Bronchial epithelial cell (primary cell): ENCODE results near the gene FBXO39. TPM values are rescaled to one million over a fixed set of nuclear protein-coding genes. Genes with fewer than 3 reads are reported as not detected.
A peak's percentile ranks its signal among the peaks of the same experiment; 100 is the strongest.

Experiments
- DNase-seq: peaks from one replicate; pipeline ENCODE4 v3.0.0-alpha.2; 2010; ENCODE audit warnings: low read depth
- FAIRE-seq: peaks from 2 replicates; lab custom pipeline; 2011; peaks lifted over from hg19 to GRCh38; lab: Jason Lieb, UNC
- H3K27me3 ChIP-seq: 2 replicates; pipeline ENCODE4 v1.5.1; 2011; ENCODE audit warnings: low read length; ENCODE audit not compliant: control insufficient read depth, insufficient read depth
- H3K36me3 ChIP-seq: 2 replicates; pipeline ENCODE4 v1.5.1; 2011; ENCODE audit warnings: low read length; ENCODE audit not compliant: control insufficient read depth, insufficient read depth
- H3K4me3 ChIP-seq: 2 replicates; pipeline ENCODE4 v1.5.1; 2011; ENCODE audit warnings: mild to moderate bottlenecking, low read depth, low read length, control low read depth
- total RNA-seq: library from RNA; depleted of rRNA; stranded (reverse); fragments of >200 nt; gene quantifications from 2 replicates; pipeline ENCODE4 v1.2.1, GENCODE V29; 2014
- TF ChIP-seq, protein P1 (sequence below): IDR thresholded peaks from 2 replicates; pipeline ENCODE4 v1.5.1; 2011; ENCODE audit warnings: mild to moderate bottlenecking, moderate library complexity, low read length, control low read depth, inconsistent platforms; ENCODE audit not compliant: insufficient read depth, severe bottlenecking

Gene FBXO39
- total RNA-seq, 1 donor from 2014 or later = not detected

DNA sequence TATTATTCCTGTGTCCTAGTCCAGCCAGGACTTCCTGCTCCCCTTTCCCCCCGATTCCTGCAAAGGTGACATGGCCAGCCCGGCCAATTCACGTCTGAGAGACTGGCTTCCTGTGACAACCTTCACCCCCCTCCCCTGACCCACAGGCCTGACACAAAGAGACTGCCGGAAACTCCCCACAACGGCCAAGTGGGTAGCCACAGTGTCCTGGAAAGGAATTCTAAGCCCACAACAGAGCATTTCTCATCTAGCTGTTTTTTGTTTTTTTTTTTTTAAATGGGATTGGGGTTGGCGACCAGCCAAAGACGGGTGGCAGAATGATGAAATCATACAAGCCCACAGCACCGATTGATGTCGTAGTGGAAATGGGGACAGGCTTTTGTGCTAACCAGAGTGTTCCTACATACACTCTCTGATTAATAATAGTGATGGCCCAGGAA, 23.0 kb upstream of the FBXO39 start:
- no peak for FAIRE-seq
- TF ChIP-seq, protein P1, sequence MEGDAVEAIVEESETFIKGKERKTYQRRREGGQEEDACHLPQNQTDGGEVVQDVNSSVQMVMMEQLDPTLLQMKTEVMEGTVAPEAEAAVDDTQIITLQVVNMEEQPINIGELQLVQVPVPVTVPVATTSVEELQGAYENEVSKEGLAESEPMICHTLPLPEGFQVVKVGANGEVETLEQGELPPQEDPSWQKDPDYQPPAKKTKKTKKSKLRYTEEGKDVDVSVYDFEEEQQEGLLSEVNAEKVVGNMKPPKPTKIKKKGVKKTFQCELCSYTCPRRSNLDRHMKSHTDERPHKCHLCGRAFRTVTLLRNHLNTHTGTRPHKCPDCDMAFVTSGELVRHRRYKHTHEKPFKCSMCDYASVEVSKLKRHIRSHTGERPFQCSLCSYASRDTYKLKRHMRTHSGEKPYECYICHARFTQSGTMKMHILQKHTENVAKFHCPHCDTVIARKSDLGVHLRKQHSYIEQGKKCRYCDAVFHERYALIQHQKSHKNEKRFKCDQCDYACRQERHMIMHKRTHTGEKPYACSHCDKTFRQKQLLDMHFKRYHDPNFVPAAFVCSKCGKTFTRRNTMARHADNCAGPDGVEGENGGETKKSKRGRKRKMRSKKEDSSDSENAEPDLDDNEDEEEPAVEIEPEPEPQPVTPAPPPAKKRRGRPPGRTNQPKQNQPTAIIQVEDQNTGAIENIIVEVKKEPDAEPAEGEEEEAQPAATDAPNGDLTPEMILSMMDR = no peak
- Histone ChIP-seq H3K27me3 (no peaks in the 10 kb centered on the region), H3K36me3 (no peaks in the 10 kb centered on the region), H3K4me3 (no peak overlapping the region)
- DNase-seq = peak; percentile 6

DNA sequence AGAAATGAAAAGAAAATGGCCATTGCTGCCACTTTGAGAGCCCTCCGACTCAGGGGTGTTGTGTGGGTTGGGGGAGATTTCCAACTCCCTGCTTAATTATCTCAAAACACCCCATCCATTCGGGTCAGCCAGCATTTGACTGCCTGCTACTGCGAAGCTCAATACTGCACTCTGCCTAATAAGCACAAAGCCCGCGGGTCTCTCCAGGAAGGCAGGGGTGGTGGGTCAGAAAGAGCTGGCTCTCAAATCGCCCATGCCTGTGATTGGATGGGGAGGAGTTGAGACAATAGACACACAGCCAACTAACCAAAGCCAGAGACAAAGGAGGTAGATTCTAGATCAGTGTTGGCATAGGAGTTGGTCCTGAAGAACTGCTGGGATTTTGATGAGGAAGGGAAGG, 22.5 kb upstream of the FBXO39 start:
- FAIRE-seq = no peak
- Histone ChIP-seq H3K27me3 (no peaks in the 10 kb centered on the region), H3K4me3 (no peak overlapping the region), H3K36me3 (no peaks in the 10 kb centered on the region)
- no peak for DNase-seq
- TF ChIP-seq, protein P1 = no peak

DNA sequence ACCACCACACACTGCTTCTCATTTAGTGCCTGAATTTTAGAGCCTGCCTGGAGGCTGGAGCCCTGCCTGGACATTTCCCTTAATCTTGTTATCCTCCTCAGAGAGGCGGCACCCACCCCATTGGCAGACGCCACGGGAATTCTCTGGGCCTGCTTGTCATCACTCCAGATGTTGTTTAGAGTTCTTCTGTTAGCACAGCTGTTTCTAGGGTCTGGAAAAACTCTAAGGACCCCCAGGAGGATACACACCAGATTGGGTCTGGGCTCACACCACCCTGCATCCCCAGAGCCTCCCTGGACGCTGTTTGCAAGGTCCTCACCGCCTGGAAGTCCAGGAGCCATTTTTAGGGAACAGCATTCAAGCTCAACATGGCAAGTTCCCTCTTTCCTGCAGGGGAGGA, 20.7 kb upstream of the FBXO39 start:
- H3K27me3 ChIP-seq = no peaks in the 10 kb centered on the region
- DNase-seq = no peak
- FAIRE-seq = no peak
- no peaks in the 10 kb centered on the region for H3K36me3 ChIP-seq
- H3K4me3 ChIP-seq = no peak overlapping the region
- TF ChIP-seq, protein P1 = no peak

DNA sequence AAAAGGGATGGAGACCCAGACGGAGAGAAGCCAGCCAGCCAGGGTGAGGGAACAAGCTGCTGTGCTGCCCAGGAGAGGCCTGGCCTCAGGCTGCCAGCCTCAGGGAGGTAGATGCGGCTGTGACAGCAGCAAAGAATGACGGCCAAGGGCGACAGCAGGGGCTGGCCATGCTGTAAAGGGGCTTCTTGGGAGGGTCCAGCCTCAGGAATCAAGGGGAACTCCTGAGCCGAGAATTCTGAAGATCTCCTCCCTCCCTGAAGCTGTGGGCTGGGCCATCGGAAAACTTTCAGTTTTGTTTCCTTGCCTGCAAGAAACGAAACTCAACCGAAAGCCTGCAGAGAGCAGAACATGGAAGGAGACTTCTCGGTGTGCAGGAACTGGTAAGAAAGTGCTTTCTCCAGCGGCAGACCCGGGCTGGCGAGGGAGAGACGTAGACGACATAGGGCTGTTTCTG, 20.3 kb upstream of the FBXO39 start, which contains the start of gene XAF1:
Gene XAF1 (plus strand): TSS at position 316 of the 454 bp plus-strand sequence. CDS start 33 bp downstream, at position 349.
- DNase-seq (peak; percentile 8), FAIRE-seq (no peak)
- TF ChIP-seq, protein P1 = no peak
- Histone ChIP-seq H3K27me3 (no peaks in the 10 kb centered on the region), H3K4me3 (no peak within 1 kb of the TSS), H3K36me3 (no peaks in the 10 kb centered on the region)

DNA sequence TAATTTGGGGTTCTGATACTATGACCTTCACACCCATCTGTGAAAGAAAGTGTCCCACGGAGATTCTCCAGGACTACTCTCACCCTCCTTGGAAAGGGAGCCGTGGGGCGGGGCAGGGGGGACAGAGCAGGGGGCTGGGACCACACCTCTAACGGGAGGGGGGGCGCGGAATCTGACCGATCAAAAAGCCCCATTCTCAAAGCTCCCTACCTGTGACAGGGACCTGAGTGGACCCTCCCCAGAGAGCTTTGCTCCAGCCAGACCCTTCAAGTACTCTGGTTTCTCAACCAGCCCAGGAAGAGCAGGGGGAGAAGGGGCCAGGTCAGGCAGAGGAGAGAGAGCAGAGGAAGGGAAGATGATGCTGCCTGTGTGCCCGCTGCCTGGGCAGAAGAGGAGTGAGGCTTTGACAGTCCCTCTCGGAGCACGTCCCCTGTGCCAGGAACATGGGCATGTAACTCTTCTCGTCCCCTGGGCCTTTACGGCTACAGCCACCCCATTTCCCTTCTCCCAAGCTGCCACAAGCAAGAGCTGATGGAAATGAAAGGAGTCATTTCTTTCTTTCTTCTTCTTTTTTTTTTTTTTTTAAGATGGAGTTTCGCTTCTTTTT, 19.5 kb upstream of the FBXO39 start:
- no peak for FAIRE-seq
- TF ChIP-seq, protein P1 = no peak

More for the DNA sequence above, 19.5 kb upstream of the FBXO39 start:
- no peaks in the 10 kb centered on the region for H3K27me3 ChIP-seq
- no peak overlapping the region for H3K4me3 ChIP-seq
- DNase-seq = no peak
- no peaks in the 10 kb centered on the region for H3K36me3 ChIP-seq
